Endodermal cell (in vitro differentiated cells): ENCODE data around the gene AREL1. TPM values are rescaled to one million over a fixed set of nuclear protein-coding genes. Genes with fewer than 3 reads are reported as not detected.
A peak's percentile ranks its signal among the peaks of the same experiment; 100 is the strongest.

Experiments used
- DNase-seq: peaks from one replicate; pipeline ENCODE4 v3.0.0-alpha.2; 2017
- H3K27ac ChIP-seq: 2 replicates; pipeline ENCODE4 v1.5.1; 2013; ENCODE audit warnings: mild to moderate bottlenecking, low read depth, low read length, moderate library complexity
- H3K27me3 ChIP-seq: 2 replicates; pipeline ENCODE4 v1.6.1; 2013; ENCODE audit warnings: mild to moderate bottlenecking, low read length, moderate library complexity; ENCODE audit not compliant: insufficient read depth, control insufficient read depth, poor library complexity, severe bottlenecking
- H3K36me3 ChIP-seq: 2 replicates; pipeline ENCODE4 v1.7.0; 2013; ENCODE audit warnings: mild to moderate bottlenecking, low read length, moderate library complexity; ENCODE audit not compliant: control insufficient read depth, insufficient read depth
- H3K4me1 ChIP-seq: one replicate; pipeline ENCODE4 v1.7.0; 2013; ENCODE audit warnings: low read length; ENCODE audit not compliant: control insufficient read depth, insufficient read depth
- H3K4me3 ChIP-seq: 2 replicates; pipeline ENCODE4 v1.5.1; 2013; ENCODE audit warnings: mild to moderate bottlenecking, low read length, moderate library complexity
- H3K9ac ChIP-seq: 2 replicates; pipeline ENCODE4 v1.6.1; 2013; ENCODE audit warnings: mild to moderate bottlenecking, low read length, moderate library complexity; ENCODE audit not compliant: poor library complexity, severe bottlenecking; ENCODE audit errors: extremely low read depth
- H3K9me3 ChIP-seq: 2 replicates; pipeline ENCODE4 v1.6.1; 2013; ENCODE audit warnings: mild to moderate bottlenecking, low read length, moderate library complexity; ENCODE audit not compliant: control insufficient read depth
- H3K27ac Mint-ChIP-seq: 2 replicates; pipeline ENCODE4 v1.8.0; 2020; ENCODE audit warnings: mixed read lengths
- H3K27me3 Mint-ChIP-seq: 2 replicates; pipeline ENCODE4 v1.8.0; 2021; ENCODE audit warnings: mild to moderate bottlenecking, mixed read lengths; ENCODE audit not compliant: insufficient read depth
- H3K36me3 Mint-ChIP-seq: 2 replicates; pipeline ENCODE4 v1.8.0; 2020; ENCODE audit warnings: low read depth, mixed read lengths
- H3K4me1 Mint-ChIP-seq: 2 replicates; pipeline ENCODE4 v1.8.0; 2020; ENCODE audit warnings: mixed read lengths
- H3K4me3 Mint-ChIP-seq: 2 replicates; pipeline ENCODE4 v1.8.0; 2020; ENCODE audit warnings: mild to moderate bottlenecking, moderate library complexity, mixed read lengths
- H3K9me3 Mint-ChIP-seq: 2 replicates; pipeline ENCODE4 v1.8.0; 2020; ENCODE audit warnings: mild to moderate bottlenecking, mixed read lengths
- WGBS, 2 experiments: methylation state at CpG; one replicate each; pipeline versions ENCODE4 v1.1.5 to v1.1.7; 2013; ENCODE audit warnings: missing lambda C conversion rate in 2 of 2, mixed read lengths in 1 of 2; ENCODE audit not compliant: insufficient coverage in 1 of 2, insufficient read length in 1 of 2; 5-methylcytosine and 5-hydroxymethylcytosine counted together
- total RNA-seq, 2 donors: library from RNA; stranded (reverse); fragmentation: NEBNext Ultra II Directional in 1 of 2; extraction: Animal tissue kit (Norgen Biotek cat#: 25700) in 1 of 2; gene quantifications; 2 replicates in 1 of 2; 3 replicates in 1 of 2; pipeline ENCODE4 v1.2.1, GENCODE V29; 2021
- TF ChIP-seq, protein P1 (sequence below): fragments of 200-600 bp; sonication (generic); conservative IDR thresholded peaks from 2 replicates; pipeline ENCODE4 v1.5.0; 2021; ENCODE audit warnings: antibody characterized with exemption, mild to moderate bottlenecking

AREL1 gene
- total RNA-seq, 2 donors from 2014 or later: 36.5 to 39.0 TPM

- Mint-ChIP-seq H3K9me3 (peaks cover 44% of the 10 kb centered on the region), H3K27ac (no peak overlapping the region), H3K4me3 (no peak overlapping the region), H3K4me1 (no peaks in the 10 kb centered on the region), H3K27me3 (no peaks in the 10 kb centered on the region), H3K36me3 (peaks cover 49% of the 10 kb centered on the region)
- Histone ChIP-seq H3K36me3 (peaks cover 33% of the 10 kb centered on the region), H3K27ac (no peak overlapping the region), H3K4me1 (no peaks in the 10 kb centered on the region), H3K9ac (no peak overlapping the region), H3K27me3 (no peaks in the 10 kb centered on the region), H3K4me3 (peak overlapping the region; percentile 45), H3K9me3 (peaks cover 34% of the 10 kb centered on the region)
- WGBS, 2 experiments: 95 to 100% methylated on average over 1 to 3 of the region's 3 CpGs
- DNase-seq: no peak
- TF ChIP-seq, protein P1, sequence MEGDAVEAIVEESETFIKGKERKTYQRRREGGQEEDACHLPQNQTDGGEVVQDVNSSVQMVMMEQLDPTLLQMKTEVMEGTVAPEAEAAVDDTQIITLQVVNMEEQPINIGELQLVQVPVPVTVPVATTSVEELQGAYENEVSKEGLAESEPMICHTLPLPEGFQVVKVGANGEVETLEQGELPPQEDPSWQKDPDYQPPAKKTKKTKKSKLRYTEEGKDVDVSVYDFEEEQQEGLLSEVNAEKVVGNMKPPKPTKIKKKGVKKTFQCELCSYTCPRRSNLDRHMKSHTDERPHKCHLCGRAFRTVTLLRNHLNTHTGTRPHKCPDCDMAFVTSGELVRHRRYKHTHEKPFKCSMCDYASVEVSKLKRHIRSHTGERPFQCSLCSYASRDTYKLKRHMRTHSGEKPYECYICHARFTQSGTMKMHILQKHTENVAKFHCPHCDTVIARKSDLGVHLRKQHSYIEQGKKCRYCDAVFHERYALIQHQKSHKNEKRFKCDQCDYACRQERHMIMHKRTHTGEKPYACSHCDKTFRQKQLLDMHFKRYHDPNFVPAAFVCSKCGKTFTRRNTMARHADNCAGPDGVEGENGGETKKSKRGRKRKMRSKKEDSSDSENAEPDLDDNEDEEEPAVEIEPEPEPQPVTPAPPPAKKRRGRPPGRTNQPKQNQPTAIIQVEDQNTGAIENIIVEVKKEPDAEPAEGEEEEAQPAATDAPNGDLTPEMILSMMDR: no peak
Observed at GRCh38 chr14:74703043-74703442, 9.8 kb downstream of the AREL1 start.

DNA sequence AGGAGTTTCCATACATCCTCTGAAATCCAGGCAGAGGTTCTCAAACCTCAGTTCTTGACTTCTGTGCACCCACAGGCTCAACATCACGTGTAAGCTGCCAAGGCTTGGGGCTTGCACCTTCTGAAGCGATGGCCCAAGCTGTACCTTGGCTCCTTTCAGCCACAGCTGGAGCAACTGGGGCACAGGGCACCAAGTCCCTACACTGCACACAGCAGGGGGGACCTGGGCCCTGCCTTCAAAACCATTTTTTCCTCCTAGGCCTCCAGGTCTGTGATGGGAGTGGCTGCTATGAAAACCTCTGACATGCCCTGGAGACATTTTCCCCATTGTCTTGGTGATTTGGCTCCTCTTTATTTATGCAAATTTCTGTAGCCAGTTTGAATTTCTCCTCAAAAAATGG, 10.6 kb downstream of the AREL1 start:
- Histone ChIP-seq H3K9ac (no peak overlapping the region), H3K27me3 (no peaks in the 10 kb centered on the region), H3K4me1 (no peaks in the 10 kb centered on the region), H3K27ac (no peak overlapping the region), H3K36me3 (peaks cover 38% of the 10 kb centered on the region), H3K4me3 (no peak overlapping the region), H3K9me3 (peaks cover 34% of the 10 kb centered on the region)
- Mint-ChIP-seq H3K27ac (no peak overlapping the region), H3K4me3 (no peak overlapping the region), H3K9me3 (peaks cover 44% of the 10 kb centered on the region), H3K27me3 (no peaks in the 10 kb centered on the region), H3K36me3 (peaks cover 54% of the 10 kb centered on the region), H3K4me1 (no peaks in the 10 kb centered on the region)
- TF ChIP-seq, protein P1: no peak
- 94 to 97% methylated on average over 2 of the region's 2 CpGs for WGBS, 2 experiments
- DNase-seq: no peak

GRCh38 chr14:74698465-74698864, 14.4 kb downstream of the AREL1 start:
- Mint-ChIP-seq H3K27me3 (no peaks in the 10 kb centered on the region), H3K9me3 (peaks cover 33% of the 10 kb centered on the region), H3K36me3 (peaks cover 48% of the 10 kb centered on the region), H3K27ac (no peak overlapping the region), H3K4me3 (no peak overlapping the region), H3K4me1 (no peaks in the 10 kb centered on the region)
- Histone ChIP-seq H3K9me3 (peaks cover 29% of the 10 kb centered on the region), H3K36me3 (peaks cover 38% of the 10 kb centered on the region), H3K4me3 (no peak overlapping the region), H3K9ac (no peak overlapping the region), H3K4me1 (no peaks in the 10 kb centered on the region), H3K27me3 (no peaks in the 10 kb centered on the region), H3K27ac (no peak overlapping the region)
- TF ChIP-seq, protein P1: no peak
- no peak for DNase-seq
- WGBS, 2 experiments: 96 to 98% methylated on average over 3 to 4 of the region's 4 CpGs
